H9 (cell line): ENCODE data around the gene TLL2. TPM values are rescaled to one million over a fixed set of nuclear protein-coding genes. Genes with fewer than 3 reads are reported as not detected.

ENCODE experiments used
- DNase-seq: peaks from one replicate; pipeline ENCODE4 v3.0.0-alpha.2; 2017
- H2AFZ ChIP-seq: one replicate; pipeline ENCODE4 v1.6.1; 2013; ENCODE audit warnings: mild to moderate bottlenecking, low read length, control low read depth, moderate library complexity
- H2AK5ac ChIP-seq: 2 replicates; pipeline ENCODE4 v1.6.1; 2013; ENCODE audit warnings: low read length, control low read depth, mixed read lengths; ENCODE audit not compliant: insufficient read length
- H2BK120ac ChIP-seq: one replicate; pipeline ENCODE4 v1.6.1; 2013; ENCODE audit warnings: low read depth, mild to moderate bottlenecking, low read length, control low read depth, inconsistent platforms; ENCODE audit not compliant: poor library complexity, severe bottlenecking
- H2BK12ac ChIP-seq: 2 replicates; pipeline ENCODE4 v1.6.1; 2013; ENCODE audit warnings: low read length, control low read depth, mixed read lengths, low read depth; ENCODE audit not compliant: insufficient read length
- H2BK15ac ChIP-seq: 2 replicates; pipeline ENCODE4 v1.6.1; 2013; ENCODE audit warnings: low read depth, low read length, control low read depth
- H2BK20ac ChIP-seq: one replicate; pipeline ENCODE4 v1.6.1; 2013; ENCODE audit warnings: low read depth, mild to moderate bottlenecking, low read length, control low read depth, inconsistent platforms; ENCODE audit not compliant: poor library complexity, severe bottlenecking
- H2BK5ac ChIP-seq: 2 replicates; pipeline ENCODE4 v1.6.1; 2013; ENCODE audit warnings: low read length, control low read depth, mixed read lengths; ENCODE audit not compliant: insufficient read length
- H3K14ac ChIP-seq: 2 replicates; pipeline ENCODE4 v1.6.1; 2013; ENCODE audit warnings: low read length, control low read depth; ENCODE audit not compliant: insufficient read depth
- H3K18ac ChIP-seq: 2 replicates; pipeline ENCODE4 v1.6.1; 2013; ENCODE audit warnings: low read depth, mild to moderate bottlenecking, mixed read lengths, low read length, control low read depth; ENCODE audit not compliant: insufficient read length
- H3K23ac ChIP-seq: 2 replicates; pipeline ENCODE4 v1.6.1; 2013; ENCODE audit warnings: low read length, control low read depth, mixed read lengths, low read depth; ENCODE audit not compliant: insufficient read length
- H3K23me2 ChIP-seq: 2 replicates; pipeline ENCODE4 v1.6.1; 2013; ENCODE audit warnings: low read depth, mild to moderate bottlenecking, mixed read lengths, low read length, control low read depth; ENCODE audit not compliant: insufficient read length, poor library complexity, severe bottlenecking
- H3K27ac ChIP-seq: 2 replicates; pipeline ENCODE4 v1.5.1; 2013; ENCODE audit warnings: low read length, control low read depth, mixed read lengths, low read depth; ENCODE audit not compliant: insufficient read length
- H3K27me3 ChIP-seq: 2 replicates; pipeline ENCODE4 v1.6.1; 2013; ENCODE audit warnings: low read length, control low read depth, inconsistent platforms; ENCODE audit not compliant: insufficient read depth
- H3K4ac ChIP-seq: 2 replicates; pipeline ENCODE4 v1.6.1; 2013; ENCODE audit warnings: low read depth, mild to moderate bottlenecking, control low read depth, inconsistent platforms, low read length, moderate library complexity
- H3K4me1 ChIP-seq: 2 replicates; pipeline ENCODE4 v1.6.1; 2013; ENCODE audit warnings: low read length, control low read depth, inconsistent platforms; ENCODE audit not compliant: insufficient read depth
- H3K4me2 ChIP-seq: 2 replicates; pipeline ENCODE4 v1.6.1; 2013; ENCODE audit warnings: low read length, control low read depth, mixed read lengths; ENCODE audit not compliant: insufficient read length, insufficient read depth
- H3K56ac ChIP-seq: 2 replicates; pipeline ENCODE4 v1.6.1; 2013; ENCODE audit warnings: low read depth, mild to moderate bottlenecking, mixed read lengths, low read length, control low read depth; ENCODE audit not compliant: insufficient read length
- H3K79me1 ChIP-seq: 2 replicates; pipeline ENCODE4 v1.6.1; 2013; ENCODE audit warnings: low read depth, mild to moderate bottlenecking, moderate library complexity, low read length, control low read depth, inconsistent platforms; ENCODE audit not compliant: insufficient read depth, poor library complexity, severe bottlenecking
- H3K79me2 ChIP-seq: 2 replicates; pipeline ENCODE4 v1.6.1; 2013; ENCODE audit warnings: low read length, control low read depth, inconsistent platforms; ENCODE audit not compliant: insufficient read depth
- H3K9ac ChIP-seq: 2 replicates; pipeline ENCODE4 v1.6.1; 2013; ENCODE audit warnings: low read length, control low read depth, mixed read lengths; ENCODE audit not compliant: insufficient read length; ENCODE audit errors: extremely low read depth
- H3K9me3 ChIP-seq: one replicate; pipeline ENCODE4 v1.6.1; 2013; ENCODE audit warnings: low read depth, low read length, inconsistent platforms; ENCODE audit not compliant: control insufficient read depth
- H3T11ph ChIP-seq: one replicate; pipeline ENCODE4 v1.6.1; 2013; ENCODE audit warnings: mild to moderate bottlenecking, low read length, control low read depth, inconsistent platforms
- H4K20me1 ChIP-seq: one replicate; pipeline ENCODE4 v1.6.1; 2013; ENCODE audit not compliant: control insufficient read depth, insufficient read length, insufficient read depth
- H4K5ac ChIP-seq: 2 replicates; pipeline ENCODE4 v1.6.1; 2013; ENCODE audit warnings: low read depth, mild to moderate bottlenecking, mixed read lengths, low read length, control low read depth; ENCODE audit not compliant: insufficient read length
- H4K8ac ChIP-seq: replicated peaks from 2 replicates; pipeline ENCODE4 v1.6.1; 2013; ENCODE audit warnings: low read length, control low read depth, mixed read lengths, low read depth; ENCODE audit not compliant: insufficient read length
- H4K91ac ChIP-seq: 2 replicates; pipeline ENCODE4 v1.6.1; 2013; ENCODE audit warnings: low read depth, mild to moderate bottlenecking, moderate library complexity, mixed read lengths, low read length, control low read depth; ENCODE audit not compliant: insufficient read length
- H3K27ac Mint-ChIP-seq, 3 experiments: 2 replicates in 2 of 3; 3 replicates in 1 of 3; pipeline ENCODE4 v1.8.0; 2020 to 2021; ENCODE audit warnings: mixed read lengths in 3 of 3, mild to moderate bottlenecking in 1 of 3, moderate library complexity in 1 of 3
- H3K27me3 Mint-ChIP-seq: 2 replicates; pipeline ENCODE4 v1.8.0; 2021; ENCODE audit warnings: low read depth, mild to moderate bottlenecking, moderate library complexity, mixed read lengths
- H3K36me3 Mint-ChIP-seq, 3 experiments: 2 replicates in 2 of 3; 3 replicates in 1 of 3; pipeline ENCODE4 v1.8.0; 2020 to 2021; ENCODE audit warnings: low read depth in 3 of 3, mixed read lengths in 3 of 3; ENCODE audit not compliant: insufficient read depth in 1 of 3
- H3K4me1 Mint-ChIP-seq, 2 experiments: 2 replicates each; pipeline ENCODE4 v1.8.0; 2020; ENCODE audit warnings: mixed read lengths in 2 of 2
- H3K4me3 Mint-ChIP-seq, 2 experiments: 2 replicates in 1 of 2; 3 replicates in 1 of 2; pipeline ENCODE4 v1.8.0; 2020 to 2021; ENCODE audit warnings: mild to moderate bottlenecking in 2 of 2, mixed read lengths in 2 of 2, moderate library complexity in 1 of 2
- H3K9me3 Mint-ChIP-seq, 2 experiments: 2 replicates in 1 of 2; 3 replicates in 1 of 2; pipeline ENCODE4 v1.8.0; 2020; ENCODE audit warnings: mild to moderate bottlenecking in 2 of 2, mixed read lengths in 2 of 2, moderate library complexity in 1 of 2
- WGBS: extraction: QIAGEN DNeasy Blood & Tissue Kit; methylation state at CpG from one replicate; pipeline ENCODE4 v1.1.7; 2013; ENCODE audit warnings: missing lambda C conversion rate, low lambda C conversion rate, mixed read lengths; ENCODE audit not compliant: insufficient read length; ENCODE audit errors: extremely low coverage; 5-methylcytosine and 5-hydroxymethylcytosine counted together
- total RNA-seq: library from RNA; stranded (reverse); gene quantifications from 2 replicates; pipeline ENCODE4 v1.2.1, GENCODE V29; 2021
- TF ChIP-seq, protein P1 (sequence below): fragments of 200-600 bp; sonication (generic); conservative IDR thresholded peaks from 3 replicates; pipeline ENCODE4 v1.8.0; 2021; ENCODE audit warnings: antibody characterized with exemption, mild to moderate bottlenecking

Gene TLL2
- total RNA-seq, 1 experiment from 2014 or later, result 1.4 TPM

DNA sequence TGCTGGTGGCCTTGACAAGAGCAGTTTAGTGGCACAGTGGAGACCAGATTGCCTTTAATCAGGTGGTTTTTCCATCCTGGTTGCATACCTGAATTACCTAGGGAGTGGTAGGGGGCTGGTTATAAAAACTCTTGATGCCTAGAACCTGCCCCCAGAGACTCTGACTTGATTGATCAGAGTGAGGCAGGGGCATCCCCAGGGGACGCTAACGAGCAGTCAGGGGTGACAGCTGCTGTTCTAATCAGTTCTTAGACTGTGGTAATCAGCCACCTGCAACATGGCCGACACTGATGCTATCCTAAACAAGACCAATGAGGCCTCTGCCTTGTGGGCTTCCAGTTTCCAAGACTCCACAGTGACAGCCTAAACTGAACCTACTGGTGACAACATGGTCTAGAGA lies 153.0 kb downstream of the TLL2 start:
- no peaks in the 10 kb centered on the region for H3K9me3 ChIP-seq

More for the DNA sequence above, 153.0 kb downstream of the TLL2 start:
- H3K9me3 Mint-ChIP-seq, result no peaks in the 10 kb centered on the region
- Histone ChIP-seq H2BK12ac (no peak overlapping the region), H4K8ac (no peak overlapping the region), H3K4me2 (no peak overlapping the region), H3K79me2 (no peaks in the 10 kb centered on the region), H3K4me1 (no peaks in the 10 kb centered on the region), H2BK15ac (no peak overlapping the region), H4K20me1 (no peaks in the 10 kb centered on the region), H3K4ac (no peak overlapping the region), H3K14ac (no peak overlapping the region), H2BK5ac (no peak overlapping the region), H3K27me3 (no peaks in the 10 kb centered on the region; the same call in 1 of the 2 replicates), H3K27ac (no peak overlapping the region), H3K18ac (no peak overlapping the region), H4K5ac (no peak overlapping the region), H2AFZ (no peak overlapping the region), H2AK5ac (no peak overlapping the region), H3K23ac (no peak overlapping the region), H3K23me2 (no peaks in the 10 kb centered on the region), H3K56ac (no peak overlapping the region), H3K79me1 (no peaks in the 10 kb centered on the region), H3T11ph (no peak overlapping the region), H2BK120ac (no peak overlapping the region), H3K9ac (no peak overlapping the region), H2BK20ac (no peak overlapping the region), H4K91ac (no peak overlapping the region)
- H3K4me3 Mint-ChIP-seq, result no peak overlapping the region
- no peak overlapping the region; a peak in 1 of 7 replicates for H3K27ac Mint-ChIP-seq
- H3K27me3 Mint-ChIP-seq, result peaks cover 3% of the 10 kb centered on the region
- WGBS, result no CpG with 5 or more reads among the region's 3 CpGs
- DNase-seq, result no peak
- peaks cover 0 to 3% of the 10 kb centered on the region in 2 experiments; a peak in 1 of 4 replicates for H3K4me1 Mint-ChIP-seq
- TF ChIP-seq, protein P1, sequence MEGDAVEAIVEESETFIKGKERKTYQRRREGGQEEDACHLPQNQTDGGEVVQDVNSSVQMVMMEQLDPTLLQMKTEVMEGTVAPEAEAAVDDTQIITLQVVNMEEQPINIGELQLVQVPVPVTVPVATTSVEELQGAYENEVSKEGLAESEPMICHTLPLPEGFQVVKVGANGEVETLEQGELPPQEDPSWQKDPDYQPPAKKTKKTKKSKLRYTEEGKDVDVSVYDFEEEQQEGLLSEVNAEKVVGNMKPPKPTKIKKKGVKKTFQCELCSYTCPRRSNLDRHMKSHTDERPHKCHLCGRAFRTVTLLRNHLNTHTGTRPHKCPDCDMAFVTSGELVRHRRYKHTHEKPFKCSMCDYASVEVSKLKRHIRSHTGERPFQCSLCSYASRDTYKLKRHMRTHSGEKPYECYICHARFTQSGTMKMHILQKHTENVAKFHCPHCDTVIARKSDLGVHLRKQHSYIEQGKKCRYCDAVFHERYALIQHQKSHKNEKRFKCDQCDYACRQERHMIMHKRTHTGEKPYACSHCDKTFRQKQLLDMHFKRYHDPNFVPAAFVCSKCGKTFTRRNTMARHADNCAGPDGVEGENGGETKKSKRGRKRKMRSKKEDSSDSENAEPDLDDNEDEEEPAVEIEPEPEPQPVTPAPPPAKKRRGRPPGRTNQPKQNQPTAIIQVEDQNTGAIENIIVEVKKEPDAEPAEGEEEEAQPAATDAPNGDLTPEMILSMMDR, result no peak
- H3K36me3 Mint-ChIP-seq, result no peaks in the 10 kb centered on the region
